ENCODE data around the gene HTRA1. TPM values are rescaled to one million over a fixed set of nuclear protein-coding genes. Genes with fewer than 3 reads are reported as not detected.

HTRA1 gene
- total RNA-seq, 4 donors from 2014 or later: 14.2 to 23.2 (median 17.2) TPM

DNA sequence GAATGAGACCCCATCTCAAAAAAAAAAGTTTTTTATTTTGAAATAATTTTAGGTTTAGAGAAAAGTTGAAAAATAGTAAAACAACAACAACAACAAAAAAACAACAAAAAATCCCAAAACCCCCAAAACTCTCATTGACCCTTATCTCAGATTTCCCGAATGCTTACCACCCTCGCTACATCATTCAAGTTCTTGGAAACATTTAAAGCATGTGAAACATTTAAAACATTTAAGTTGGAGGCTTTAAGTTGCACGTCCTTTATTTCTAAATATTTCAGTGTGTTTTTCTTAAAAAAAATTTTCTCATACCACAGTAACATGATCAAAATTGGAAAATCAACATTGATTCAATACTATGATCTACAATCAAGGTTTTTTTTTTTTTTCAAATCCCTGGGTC lies 7.3 kb upstream of the HTRA1 start:
- DNase-seq (no peak), ATAC-seq (no peak)
- H3K9me3 ChIP-seq: no peaks in the 10 kb centered on the region
- H3K4me3 ChIP-seq: no peak overlapping the region
- TF ChIP-seq, protein P1, sequence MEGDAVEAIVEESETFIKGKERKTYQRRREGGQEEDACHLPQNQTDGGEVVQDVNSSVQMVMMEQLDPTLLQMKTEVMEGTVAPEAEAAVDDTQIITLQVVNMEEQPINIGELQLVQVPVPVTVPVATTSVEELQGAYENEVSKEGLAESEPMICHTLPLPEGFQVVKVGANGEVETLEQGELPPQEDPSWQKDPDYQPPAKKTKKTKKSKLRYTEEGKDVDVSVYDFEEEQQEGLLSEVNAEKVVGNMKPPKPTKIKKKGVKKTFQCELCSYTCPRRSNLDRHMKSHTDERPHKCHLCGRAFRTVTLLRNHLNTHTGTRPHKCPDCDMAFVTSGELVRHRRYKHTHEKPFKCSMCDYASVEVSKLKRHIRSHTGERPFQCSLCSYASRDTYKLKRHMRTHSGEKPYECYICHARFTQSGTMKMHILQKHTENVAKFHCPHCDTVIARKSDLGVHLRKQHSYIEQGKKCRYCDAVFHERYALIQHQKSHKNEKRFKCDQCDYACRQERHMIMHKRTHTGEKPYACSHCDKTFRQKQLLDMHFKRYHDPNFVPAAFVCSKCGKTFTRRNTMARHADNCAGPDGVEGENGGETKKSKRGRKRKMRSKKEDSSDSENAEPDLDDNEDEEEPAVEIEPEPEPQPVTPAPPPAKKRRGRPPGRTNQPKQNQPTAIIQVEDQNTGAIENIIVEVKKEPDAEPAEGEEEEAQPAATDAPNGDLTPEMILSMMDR (IDR thresholded peaks at IDR 0.05 in 4 of 5, conservative IDR thresholded peaks at IDR 0.05 in 1 of 5): no peak
- no peak for TF ChIP-seq POLR2A (IDR thresholded peaks at IDR 0.05)
- in situ Hi-C loops (cut with MboI; ENCODE audit: low sequenced_read_pairs in 4 of 4): loop anchor here in 1 of 4 donors (10.0 kb wide), 1 partner anchor 111 kb away; the partner anchor contains the start of gene DMBT1
- peaks cover 3 to 19% of the 10 kb centered on the region in 2 donors for H3K4me1 ChIP-seq
- no peaks in the 10 kb centered on the region for H3K27me3 ChIP-seq
- H3K27ac ChIP-seq: no peak overlapping the region
- intact Hi-C loops (cut with DNase I; ENCODE audit: low total_unique reads): no loop called here
- H3K36me3 ChIP-seq: no peaks in the 10 kb centered on the region

DNA sequence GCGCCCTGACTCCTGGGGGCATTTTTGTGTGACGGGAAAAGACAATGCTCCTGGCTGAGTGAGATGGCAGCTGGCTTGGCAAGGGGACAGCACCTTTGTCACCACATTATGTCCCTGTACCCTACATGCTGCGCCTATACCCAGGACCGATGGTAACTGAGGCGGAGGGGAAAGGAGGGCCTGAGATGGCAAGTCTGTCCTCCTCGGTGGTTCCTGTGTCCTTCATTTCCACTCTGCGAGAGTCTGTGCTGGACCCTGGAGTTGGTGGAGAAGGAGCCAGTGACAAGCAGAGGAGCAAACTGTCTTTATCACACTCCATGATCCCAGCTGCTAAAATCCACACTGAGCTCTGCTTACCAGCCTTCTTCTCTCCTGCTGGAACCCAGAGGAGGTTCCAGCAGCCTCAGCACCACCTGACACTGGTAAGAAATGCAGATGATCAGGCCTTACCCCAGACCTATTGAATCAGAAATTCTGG lies 6.7 kb upstream of the HTRA1 start, which contains the start of gene ARMS2:
ARMS2 (plus strand) TSS at position 51 of the 478 bp plus-strand sequence; CDS start at position 126, 75 bp downstream.
- no peak within 1 kb of the TSS for H3K27ac ChIP-seq
- ATAC-seq: no peak
- no peaks in the 10 kb centered on the region for H3K36me3 ChIP-seq
- intact Hi-C loops (cut with DNase I; ENCODE audit: low total_unique reads) (no loop called here), in situ Hi-C loops (cut with MboI; ENCODE audit: low sequenced_read_pairs in 4 of 4) (loop anchor here in 1 of 4 donors (10.0 kb wide), 1 partner anchor 110 kb away; the partner anchor contains the start of gene DMBT1)
- H3K4me1 ChIP-seq: peaks cover 0 to 14% of the 10 kb centered on the region in 2 donors
- TF ChIP-seq, protein P1 (IDR thresholded peaks at IDR 0.05 in 4 of 5, conservative IDR thresholded peaks at IDR 0.05 in 1 of 5): no peak
- no peak for TF ChIP-seq POLR2A (IDR thresholded peaks at IDR 0.05)
- H3K27me3 ChIP-seq: no peaks in the 10 kb centered on the region
- H3K4me3 ChIP-seq: no peak within 1 kb of the TSS
- no peak for DNase-seq
- H3K9me3 ChIP-seq: no peaks in the 10 kb centered on the region

DNA sequence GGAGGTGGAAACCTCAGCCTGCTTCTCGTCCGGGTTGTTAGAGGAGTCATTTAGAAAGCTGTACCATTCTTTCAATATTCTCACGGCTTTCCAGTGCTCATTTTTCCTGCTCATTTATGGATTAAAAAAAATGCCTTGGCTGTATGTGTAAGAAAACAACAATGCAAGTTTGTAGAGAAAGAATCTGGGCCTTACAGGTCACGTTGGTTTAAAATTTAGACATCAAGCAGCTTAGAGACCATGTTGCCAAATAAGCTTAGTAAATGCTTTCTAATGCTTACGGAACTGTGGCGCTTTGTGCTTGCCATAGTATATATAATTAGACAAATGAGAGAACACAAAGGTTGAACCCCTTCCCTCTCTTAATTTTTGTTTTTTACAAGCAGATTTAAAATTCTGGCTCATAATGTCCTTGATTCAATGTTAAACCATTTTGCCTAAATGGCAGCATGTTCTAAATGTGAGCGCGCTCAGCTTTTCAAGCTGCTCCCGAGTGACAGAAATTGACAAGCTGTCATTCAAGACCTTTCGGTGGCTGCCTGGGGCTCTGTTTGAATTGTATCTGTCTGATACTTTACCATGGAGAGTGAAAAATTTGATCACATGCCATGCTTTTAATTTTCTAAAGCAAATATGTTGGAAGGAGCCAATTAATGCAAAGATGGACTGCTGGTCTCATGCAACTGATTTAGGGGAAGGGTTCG lies 5.8 kb upstream of the HTRA1 start:
- ATAC-seq (no peak), DNase-seq (no peak)
- TF ChIP-seq POLR2A (IDR thresholded peaks at IDR 0.05): no peak
- TF ChIP-seq, protein P1 (IDR thresholded peaks at IDR 0.05 in 4 of 5, conservative IDR thresholded peaks at IDR 0.05 in 1 of 5): no peak
- H3K9me3 ChIP-seq: no peaks in the 10 kb centered on the region
- H3K27me3 ChIP-seq: no peaks in the 10 kb centered on the region
- peaks cover 1 to 8% of the 10 kb centered on the region in 2 donors for H3K4me1 ChIP-seq
- intact Hi-C loops (cut with DNase I; ENCODE audit: low total_unique reads): no loop called here
- in situ Hi-C loops (cut with MboI; ENCODE audit: low sequenced_read_pairs in 4 of 4): loop anchor here in 1 of 4 donors (10.0 kb wide), 1 partner anchor 109 kb away; the partner anchor contains the start of gene DMBT1
- no peak overlapping the region for H3K4me3 ChIP-seq
- no peak overlapping the region for H3K27ac ChIP-seq
- H3K36me3 ChIP-seq: no peaks in the 10 kb centered on the region

DNA sequence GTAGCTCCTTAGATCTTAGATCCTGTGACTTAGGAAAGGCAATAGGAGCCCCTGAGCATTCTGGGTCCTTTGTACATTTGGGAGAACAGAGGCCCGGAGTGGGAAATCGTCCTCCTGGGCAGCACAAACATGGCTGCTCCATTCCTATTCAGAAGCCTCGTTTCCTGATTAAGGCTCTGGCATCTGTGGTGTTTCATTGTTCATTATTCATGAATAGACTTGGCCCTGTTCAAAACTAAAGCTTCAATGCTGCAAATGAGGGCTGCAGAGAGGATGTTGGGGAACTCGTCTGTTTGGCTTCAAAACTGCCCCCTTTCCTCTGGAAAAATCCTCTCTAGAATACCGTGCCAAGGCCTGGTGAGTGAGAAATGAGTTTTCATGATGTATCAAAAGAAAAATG lies 3.4 kb upstream of the HTRA1 start:
- no peaks in the 10 kb centered on the region for H3K27me3 ChIP-seq
- no peak for ATAC-seq
- no peak overlapping the region for H3K4me3 ChIP-seq
- TF ChIP-seq POLR2A (IDR thresholded peaks at IDR 0.05): no peak
- TF ChIP-seq, protein P1 (IDR thresholded peaks at IDR 0.05 in 4 of 5, conservative IDR thresholded peaks at IDR 0.05 in 1 of 5): no peak
- no peak for DNase-seq
- in situ Hi-C loops (cut with MboI; ENCODE audit: low sequenced_read_pairs in 4 of 4) (loop anchor here in 1 of 4 donors (10.0 kb wide), 1 partner anchor 107 kb away; the partner anchor contains the start of gene DMBT1), intact Hi-C loops (cut with DNase I; ENCODE audit: low total_unique reads) (no loop called here)
- H3K27ac ChIP-seq: no peak overlapping the region
- peaks cover 6 to 10% of the 10 kb centered on the region in 2 donors for H3K4me1 ChIP-seq
- H3K9me3 ChIP-seq: no peaks in the 10 kb centered on the region
- no peaks in the 10 kb centered on the region for H3K36me3 ChIP-seq
